NB4 (cell line): ENCODE measurements around the gene WDR89.
"Not testable (repeated sequence)": the region's sequence is repeated elsewhere in the genome, so short reads cannot be mapped to it uniquely, and the experiment has no call there.

Experiments
- DNase-seq: peaks from one replicate; pipeline ENCODE4 v3.0.0; 2010; ENCODE audit warnings: low read depth
- H3K4me3 ChIP-seq: one replicate; pipeline ENCODE4 v1.5.1; 2011; ENCODE audit warnings: mild to moderate bottlenecking, low read depth, low read length, moderate library complexity
- MYC ChIP-seq: IDR thresholded peaks from 2 replicates; pipeline ENCODE4 v1.6.1; 2011; ENCODE audit warnings: low read depth, low read length
- POLR2A ChIP-seq: IDR thresholded peaks from 2 replicates; pipeline ENCODE4 v1.6.1; 2011; ENCODE audit warnings: mild to moderate bottlenecking; ENCODE audit not compliant: insufficient read length; ENCODE audit errors: extremely low read depth
- TF ChIP-seq, protein P1 (sequence below): IDR thresholded peaks from one replicate; pipeline ENCODE4 v1.5.1; 2012; ENCODE audit warnings: low read depth, low read length
- TF ChIP-seq, protein P2 (sequence below): IDR thresholded peaks from 2 replicates; pipeline ENCODE4 v1.6.1; 2011; ENCODE audit warnings: low read depth, low read length

WDR89 gene

DNA sequence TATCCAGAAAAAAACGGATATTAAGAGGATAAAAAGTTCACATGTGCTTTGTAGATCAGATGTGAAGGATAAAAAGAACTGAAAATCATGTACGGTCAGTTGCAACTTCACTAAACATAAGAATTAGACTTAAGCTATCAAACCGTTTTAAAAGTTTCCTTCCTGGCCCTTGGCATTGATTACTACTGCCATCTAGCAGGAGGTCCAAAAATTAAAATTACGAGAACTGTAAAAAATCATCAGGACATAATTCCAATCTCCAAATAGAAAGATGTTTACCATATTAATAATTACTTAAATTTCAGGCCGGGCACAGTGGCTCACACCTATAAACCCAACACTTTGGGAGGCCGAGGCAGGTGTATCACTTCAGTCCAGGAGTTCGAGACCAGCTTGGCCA, 7.9 kb downstream of the WDR89 start:
- DNase-seq: no peak
- no peak overlapping the region for H3K4me3 ChIP-seq
- TF ChIP-seq, protein P1, sequence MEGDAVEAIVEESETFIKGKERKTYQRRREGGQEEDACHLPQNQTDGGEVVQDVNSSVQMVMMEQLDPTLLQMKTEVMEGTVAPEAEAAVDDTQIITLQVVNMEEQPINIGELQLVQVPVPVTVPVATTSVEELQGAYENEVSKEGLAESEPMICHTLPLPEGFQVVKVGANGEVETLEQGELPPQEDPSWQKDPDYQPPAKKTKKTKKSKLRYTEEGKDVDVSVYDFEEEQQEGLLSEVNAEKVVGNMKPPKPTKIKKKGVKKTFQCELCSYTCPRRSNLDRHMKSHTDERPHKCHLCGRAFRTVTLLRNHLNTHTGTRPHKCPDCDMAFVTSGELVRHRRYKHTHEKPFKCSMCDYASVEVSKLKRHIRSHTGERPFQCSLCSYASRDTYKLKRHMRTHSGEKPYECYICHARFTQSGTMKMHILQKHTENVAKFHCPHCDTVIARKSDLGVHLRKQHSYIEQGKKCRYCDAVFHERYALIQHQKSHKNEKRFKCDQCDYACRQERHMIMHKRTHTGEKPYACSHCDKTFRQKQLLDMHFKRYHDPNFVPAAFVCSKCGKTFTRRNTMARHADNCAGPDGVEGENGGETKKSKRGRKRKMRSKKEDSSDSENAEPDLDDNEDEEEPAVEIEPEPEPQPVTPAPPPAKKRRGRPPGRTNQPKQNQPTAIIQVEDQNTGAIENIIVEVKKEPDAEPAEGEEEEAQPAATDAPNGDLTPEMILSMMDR: no peak
- TF ChIP-seq POLR2A: no peak
- TF ChIP-seq MYC: no peak

DNA sequence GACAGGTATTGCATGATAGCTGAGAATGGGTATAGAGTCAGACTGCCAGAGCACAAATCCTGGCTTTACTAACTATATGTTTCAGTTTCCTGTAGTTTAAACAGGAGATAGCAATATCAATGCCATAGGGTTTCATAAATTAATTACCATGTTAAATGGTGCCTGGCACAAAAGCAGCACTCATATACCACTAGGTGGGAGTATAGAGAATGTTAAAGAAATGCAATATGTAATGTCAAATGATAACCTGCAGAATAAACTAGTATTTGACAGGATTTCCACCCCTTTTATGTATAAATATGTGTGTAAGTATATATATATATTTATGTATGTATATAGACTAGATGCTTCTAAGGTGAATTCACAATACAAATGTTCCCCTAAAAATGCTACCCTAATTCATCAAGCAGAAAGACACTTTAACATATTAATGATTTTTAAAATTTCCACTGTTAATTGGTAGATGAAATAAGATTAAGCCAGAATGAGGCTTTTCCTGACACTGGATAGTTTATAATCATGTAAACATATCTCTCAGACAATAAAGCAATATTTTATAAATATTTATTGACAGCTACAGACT, 8.6 kb downstream of the WDR89 start:
- no peak overlapping the region for H3K4me3 ChIP-seq
- TF ChIP-seq, protein P1: peak; percentile 16
- TF ChIP-seq MYC: no peak
- DNase-seq: peak; percentile 36

DNA sequence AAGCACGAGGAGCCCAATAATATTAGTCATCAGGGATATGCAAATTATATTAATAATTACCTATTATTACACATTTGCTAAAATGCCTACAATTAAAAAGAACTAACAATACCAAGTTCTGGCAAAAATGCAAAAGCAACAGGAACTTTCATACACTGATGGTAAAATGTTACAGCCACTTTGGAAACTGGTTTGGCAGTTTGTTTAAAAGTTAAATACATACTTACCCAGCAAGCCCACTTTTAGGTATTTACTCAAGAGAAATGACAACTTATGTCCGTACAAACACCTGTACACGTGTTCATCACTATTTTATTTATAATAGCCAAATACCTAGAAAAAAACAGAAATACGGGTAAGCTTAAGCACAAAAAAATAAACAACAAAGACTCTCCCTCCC, 17.0 kb downstream of the WDR89 start:
- no peak overlapping the region for H3K4me3 ChIP-seq
- TF ChIP-seq MYC: no peak
- TF ChIP-seq, protein P2, sequence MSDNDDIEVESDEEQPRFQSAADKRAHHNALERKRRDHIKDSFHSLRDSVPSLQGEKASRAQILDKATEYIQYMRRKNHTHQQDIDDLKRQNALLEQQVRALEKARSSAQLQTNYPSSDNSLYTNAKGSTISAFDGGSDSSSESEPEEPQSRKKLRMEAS: no peak
- TF ChIP-seq, protein P1: no peak
- no peak for DNase-seq

DNA sequence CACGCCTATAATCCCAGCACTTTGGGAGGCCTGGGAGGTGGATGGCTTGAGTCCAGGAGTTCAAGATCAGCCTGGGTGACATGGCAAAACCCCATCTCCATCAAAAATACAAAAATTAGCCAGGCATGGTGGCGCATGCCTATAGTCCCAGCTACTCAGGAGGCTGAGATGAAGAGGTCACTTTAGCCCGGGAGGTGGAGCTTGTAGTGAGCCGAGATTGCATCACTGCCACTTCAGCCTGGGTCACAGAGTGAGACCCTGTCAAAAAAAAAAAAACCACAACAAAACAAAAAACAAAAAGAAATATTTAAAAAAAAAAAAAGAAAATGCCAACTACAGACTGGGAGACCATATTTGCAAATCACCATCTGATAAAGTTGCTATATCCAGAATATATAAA, 17.5 kb downstream of the WDR89 start:
- no peak overlapping the region for H3K4me3 ChIP-seq
- no peak for DNase-seq
- TF ChIP-seq, protein P1: no peak
- TF ChIP-seq, protein P2: no peak
- TF ChIP-seq MYC: no peak
- no peak for TF ChIP-seq POLR2A

DNA sequence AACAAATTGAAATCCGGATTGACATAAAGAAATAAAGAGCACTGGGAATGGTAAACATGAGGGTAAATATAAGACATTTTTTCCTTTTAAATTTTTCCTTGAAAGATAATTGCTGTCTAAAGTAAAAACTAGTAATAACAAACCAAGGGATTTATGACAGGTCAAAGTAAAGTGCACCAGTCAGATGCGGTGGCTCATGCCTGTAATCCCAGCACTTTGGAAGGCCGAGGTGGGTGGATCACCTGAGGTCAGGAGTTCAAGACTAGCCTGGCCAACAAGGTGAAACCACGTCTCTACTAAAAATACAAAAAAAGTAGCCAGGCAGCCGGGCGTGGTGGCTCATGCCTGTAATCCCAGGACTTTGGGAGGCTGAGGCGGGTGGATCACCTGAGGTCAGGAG, 19.7 kb downstream of the WDR89 start:
- DNase-seq, H3K4me3 ChIP-seq: not testable (repeated sequence)

DNA sequence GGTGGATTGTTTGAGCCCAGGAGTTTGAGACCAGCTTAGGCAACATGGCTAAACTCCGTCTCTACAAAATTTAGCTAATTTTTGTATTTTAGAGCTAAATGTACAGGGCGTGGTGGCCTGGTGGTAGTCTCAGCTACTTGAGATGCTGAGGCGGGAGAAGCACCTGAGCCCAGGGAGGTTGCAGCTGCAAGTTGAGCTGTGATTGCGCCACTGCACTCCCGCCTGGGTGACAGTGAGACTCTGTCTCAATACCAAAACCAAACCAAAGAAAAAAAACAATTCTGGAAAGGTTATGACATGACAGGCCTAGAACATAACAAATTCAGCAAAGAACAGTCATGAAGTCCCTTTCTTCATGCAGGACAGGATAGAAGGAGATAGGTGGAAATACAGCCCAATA, 25.7 kb downstream of the WDR89 start:
- no peak overlapping the region for H3K4me3 ChIP-seq
- TF ChIP-seq, protein P1: no peak
- TF ChIP-seq, protein P2: no peak
- TF ChIP-seq MYC (no peak), POLR2A (no peak)
- DNase-seq: peak; percentile 47
